CD4-positive, alpha-beta T cell treated with Interleukin-4 for 1 hour (primary cell): ENCODE data around the gene DLGAP1.

Source experiments
- DNase-seq, 2 donors: peaks; one replicate each; pipeline ENCODE4 v3.0.0-alpha.2; 2020 to 2022

Gene DLGAP1

GRCh38 chr18:3510896-3511295 is 944.2 kb downstream of the DLGAP1 start:
- DNase-seq: no peak

- DNase-seq: no peak
Measured at GRCh38 chr18:3510024-3510423, 945.1 kb downstream of the DLGAP1 start.

- DNase-seq: no peak
Measured at GRCh38 chr18:3508576-3509549, 946.2 kb downstream of the DLGAP1 start.

- no peak for DNase-seq
Measured at GRCh38 chr18:3504637-3505036, 950.5 kb downstream of the DLGAP1 start.

GRCh38 chr18:3502650-3503049 is 952.5 kb downstream of the DLGAP1 start:
- no peak for DNase-seq

GRCh38 chr18:3500016-3500415 is 955.1 kb downstream of the DLGAP1 start:
- no peak for DNase-seq

GRCh38 chr18:3499501-3499900 is 955.6 kb downstream of the DLGAP1 start:
- no peak for DNase-seq

GRCh38 chr18:3498698-3499471 is 956.2 kb downstream of the DLGAP1 start:
- no peak for DNase-seq

- DNase-seq: peak in 1 of 2 donors; percentile 33
Measured at GRCh38 chr18:3495691-3496430, 959.2 kb downstream of the DLGAP1 start.

GRCh38 chr18:3494569-3494968 is 960.5 kb downstream of the DLGAP1 start:
- no peak for DNase-seq

- no peak for DNase-seq
Measured at GRCh38 chr18:3494245-3494526, 960.9 kb downstream of the DLGAP1 start.

GRCh38 chr18:3493501-3494244 is 961.4 kb downstream of the DLGAP1 start:
- DNase-seq: no peak

GRCh38 chr18:3492721-3493120 is 962.4 kb downstream of the DLGAP1 start:
- no peak for DNase-seq

GRCh38 chr18:3491981-3492555 is 963.0 kb downstream of the DLGAP1 start:
- DNase-seq: no peak

GRCh38 chr18:3489462-3489861 is 965.6 kb downstream of the DLGAP1 start:
- no peak for DNase-seq

GRCh38 chr18:3486512-3486911 is 968.6 kb downstream of the DLGAP1 start:
- no peak for DNase-seq

GRCh38 chr18:3485153-3486149 is 969.7 kb downstream of the DLGAP1 start:
- DNase-seq: no peak

- no peak for DNase-seq
Measured at GRCh38 chr18:3482258-3482657, 972.8 kb downstream of the DLGAP1 start.

- peak in 1 of 2 donors; percentile 38 for DNase-seq
Measured at GRCh38 chr18:3481696-3482210, 973.4 kb downstream of the DLGAP1 start.

GRCh38 chr18:3480827-3481573 is 974.1 kb downstream of the DLGAP1 start:
- DNase-seq: no peak
